ENCODE measurements around the gene COL17A1.

The COL17A1 gene

DNA sequence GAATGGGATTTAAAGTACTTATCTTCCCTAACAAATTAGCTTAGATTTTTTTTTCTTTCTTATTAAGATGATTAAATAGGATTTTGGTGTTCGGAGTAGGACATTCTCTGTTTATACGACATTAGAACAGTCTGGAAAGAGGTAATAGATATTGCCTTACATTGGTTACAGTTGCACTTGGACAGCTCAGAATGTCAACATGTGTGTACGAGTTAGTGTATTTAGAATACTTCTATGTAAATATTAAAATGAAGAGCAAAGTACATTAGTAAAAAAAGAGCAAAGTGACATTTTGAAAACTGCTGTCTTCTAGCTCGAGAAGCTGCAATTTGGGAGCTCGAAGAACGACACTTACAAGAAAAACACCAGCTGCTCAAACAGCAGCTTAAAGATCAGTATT is 67.2 kb downstream of the COL17A1 start:
- H3K79me2 ChIP-seq (ENCODE audit: control insufficient read depth, insufficient read depth, low read length, poor library complexity) = no peaks in the 10 kb centered on the region
- H2BK12ac ChIP-seq (ENCODE audit: low read length) = no peak overlapping the region
- DNase-seq = no peak
- H3K18ac ChIP-seq (ENCODE audit: low read length) = no peak overlapping the region
- H3K14ac ChIP-seq (ENCODE audit: low read length) = no peak overlapping the region
- H4K12ac ChIP-seq (ENCODE audit: low read depth, low read length) = no peak overlapping the region
- H2AFZ ChIP-seq (ENCODE audit: insufficient read depth, low read length, poor library complexity) = no peak overlapping the region
- no peaks in the 10 kb centered on the region for H3K79me1 ChIP-seq (ENCODE audit: low read length)
- H4K8ac ChIP-seq (ENCODE audit: low read depth, low read length) = no peak overlapping the region
- no peak overlapping the region for H2AK5ac ChIP-seq (ENCODE audit: low read length)
- no peaks in the 10 kb centered on the region for H3K4me1 ChIP-seq (ENCODE audit: control insufficient read depth in 1 of 2, insufficient read depth in 2 of 2, low read length in 2 of 2)
- no peak overlapping the region for H3K4ac ChIP-seq (ENCODE audit: low read depth, low read length)
- H3K4me3 ChIP-seq (ENCODE audit: low read depth, low read length) = no peak overlapping the region
- no peak overlapping the region for H3K4me2 ChIP-seq (ENCODE audit: low read length)
- no peak overlapping the region for H2BK120ac ChIP-seq (ENCODE audit: insufficient read depth, low read length, poor library complexity)
- H3K36me3 ChIP-seq (ENCODE audit: control insufficient read depth in 1 of 2, insufficient read depth in 2 of 2, low read length in 2 of 2) = peaks cover 7 to 21% of the 10 kb centered on the region in 2 experiments
- H3K23ac ChIP-seq (ENCODE audit: low read length) = no peak overlapping the region
- H2BK5ac ChIP-seq (ENCODE audit: low read depth, low read length, poor library complexity) = no peak overlapping the region
- WGBS (ENCODE audit: extremely low coverage, insufficient coverage, insufficient read length) = no CpG with 5 or more reads among the region's 6 CpGs
- H3K9me3 ChIP-seq (ENCODE audit: insufficient read depth, low read depth, low read length) = no peaks in the 10 kb centered on the region
- no peak overlapping the region for H4K91ac ChIP-seq (ENCODE audit: low read depth, low read length)
- H3K27me3 ChIP-seq (ENCODE audit: insufficient read depth, low read length) = no peaks in the 10 kb centered on the region
- H3K27ac ChIP-seq (ENCODE audit: low read depth, low read length) = no peak overlapping the region
- no peak overlapping the region for H3K9ac ChIP-seq (ENCODE audit: low read length)

DNA sequence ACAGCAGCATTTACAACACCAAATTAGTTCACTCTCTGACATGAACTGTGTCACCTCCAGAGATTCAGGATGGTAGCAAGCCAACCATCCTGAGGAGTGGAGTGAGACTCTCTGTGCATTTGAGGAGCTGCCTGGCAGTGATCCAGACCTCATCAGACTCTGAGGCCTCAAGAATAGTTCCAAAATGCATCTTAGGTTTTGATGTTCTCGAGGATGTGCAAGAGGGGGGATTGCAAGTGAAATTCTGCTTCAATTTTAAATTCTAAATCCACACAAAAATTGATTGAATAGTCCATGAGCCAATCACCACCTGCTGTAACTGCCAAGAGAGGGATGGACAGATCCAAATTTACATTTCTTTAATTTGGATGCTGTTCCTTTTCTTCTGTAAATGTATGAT is 69.0 kb downstream of the COL17A1 start:
- Histone ChIP-seq H2AFZ (ENCODE audit: insufficient read depth, low read length, poor library complexity) (no peak overlapping the region), H3K9me3 (ENCODE audit: insufficient read depth, low read depth, low read length) (no peaks in the 10 kb centered on the region), H3K4ac (ENCODE audit: low read depth, low read length) (no peak overlapping the region), H2BK5ac (ENCODE audit: low read depth, low read length, poor library complexity) (no peak overlapping the region), H4K12ac (ENCODE audit: low read depth, low read length) (no peak overlapping the region), H4K91ac (ENCODE audit: low read depth, low read length) (no peak overlapping the region), H3K4me2 (ENCODE audit: low read length) (no peak overlapping the region), H2AK5ac (ENCODE audit: low read length) (no peak overlapping the region), H2BK120ac (ENCODE audit: insufficient read depth, low read length, poor library complexity) (no peak overlapping the region), H3K27me3 (ENCODE audit: insufficient read depth, low read length) (no peaks in the 10 kb centered on the region), H3K4me1 (ENCODE audit: control insufficient read depth in 1 of 2, insufficient read depth in 2 of 2, low read length in 2 of 2) (no peaks in the 10 kb centered on the region), H3K79me2 (ENCODE audit: control insufficient read depth, insufficient read depth, low read length, poor library complexity) (no peaks in the 10 kb centered on the region), H4K8ac (ENCODE audit: low read depth, low read length) (no peak overlapping the region), H3K18ac (ENCODE audit: low read length) (no peak overlapping the region), H3K36me3 (ENCODE audit: control insufficient read depth in 1 of 2, insufficient read depth in 2 of 2, low read length in 2 of 2) (peaks cover 7 to 19% of the 10 kb centered on the region in 2 experiments), H3K14ac (ENCODE audit: low read length) (no peak overlapping the region), H3K27ac (ENCODE audit: low read depth, low read length) (no peak overlapping the region), H2BK12ac (ENCODE audit: low read length) (no peak overlapping the region), H3K23ac (ENCODE audit: low read length) (no peak overlapping the region), H3K4me3 (ENCODE audit: low read depth, low read length) (no peak overlapping the region), H3K9ac (ENCODE audit: low read length) (no peak overlapping the region), H3K79me1 (ENCODE audit: low read length) (no peaks in the 10 kb centered on the region)
- WGBS (ENCODE audit: extremely low coverage, insufficient coverage, insufficient read length) = no CpG with 5 or more reads among the region's 1 CpG
- DNase-seq = no peak

- no peak overlapping the region for H2BK5ac ChIP-seq (ENCODE audit: low read depth, low read length, poor library complexity)
- no peak overlapping the region for H4K91ac ChIP-seq (ENCODE audit: low read depth, low read length)
- H4K8ac ChIP-seq (ENCODE audit: low read depth, low read length) = no peak overlapping the region
- no peak overlapping the region for H2AFZ ChIP-seq (ENCODE audit: insufficient read depth, low read length, poor library complexity)
- H3K14ac ChIP-seq (ENCODE audit: low read length) = no peak overlapping the region
- no CpG with 5 or more reads among the region's 2 CpGs for WGBS (ENCODE audit: extremely low coverage, insufficient coverage, insufficient read length)
- no peak overlapping the region for H3K18ac ChIP-seq (ENCODE audit: low read length)
- H3K4me3 ChIP-seq (ENCODE audit: low read depth, low read length) = no peak overlapping the region
- no peak overlapping the region for H3K27ac ChIP-seq (ENCODE audit: low read depth, low read length)
- no peaks in the 10 kb centered on the region for H3K9me3 ChIP-seq (ENCODE audit: insufficient read depth, low read depth, low read length)
- H3K4me2 ChIP-seq (ENCODE audit: low read length) = no peak overlapping the region
- H4K12ac ChIP-seq (ENCODE audit: low read depth, low read length) = no peak overlapping the region
- no peaks in the 10 kb centered on the region for H3K79me2 ChIP-seq (ENCODE audit: control insufficient read depth, insufficient read depth, low read length, poor library complexity)
- no peaks in the 10 kb centered on the region for H3K27me3 ChIP-seq (ENCODE audit: insufficient read depth, low read length)
- no peak overlapping the region for H3K9ac ChIP-seq (ENCODE audit: low read length)
- no peak for DNase-seq
- no peak overlapping the region for H3K23ac ChIP-seq (ENCODE audit: low read length)
- H3K36me3 ChIP-seq (ENCODE audit: control insufficient read depth in 1 of 2, insufficient read depth in 2 of 2, low read length in 2 of 2) = peaks cover 2 to 8% of the 10 kb centered on the region in 2 experiments
- H2BK12ac ChIP-seq (ENCODE audit: low read length) = no peak overlapping the region
- H2BK120ac ChIP-seq (ENCODE audit: insufficient read depth, low read length, poor library complexity) = no peak overlapping the region
- H3K4ac ChIP-seq (ENCODE audit: low read depth, low read length) = no peak overlapping the region
- H2AK5ac ChIP-seq (ENCODE audit: low read length) = no peak overlapping the region
- H3K79me1 ChIP-seq (ENCODE audit: low read length) = no peaks in the 10 kb centered on the region
- no peaks in the 10 kb centered on the region for H3K4me1 ChIP-seq (ENCODE audit: control insufficient read depth in 1 of 2, insufficient read depth in 2 of 2, low read length in 2 of 2)
Measured at GRCh38 chr10:104014176-104014575, 71.5 kb downstream of the COL17A1 start.

- H3K4me3 ChIP-seq (ENCODE audit: low read depth, low read length) = no peak overlapping the region
- H2BK120ac ChIP-seq (ENCODE audit: insufficient read depth, low read length, poor library complexity) = no peak overlapping the region
- H3K79me1 ChIP-seq (ENCODE audit: low read length) = no peaks in the 10 kb centered on the region
- H3K27ac ChIP-seq (ENCODE audit: low read depth, low read length) = no peak overlapping the region
- no CpG with 5 or more reads among the region's 4 CpGs for WGBS (ENCODE audit: extremely low coverage, insufficient coverage, insufficient read length)
- peaks cover 2 to 6% of the 10 kb centered on the region in 2 experiments for H3K36me3 ChIP-seq (ENCODE audit: control insufficient read depth in 1 of 2, insufficient read depth in 2 of 2, low read length in 2 of 2)
- no peak overlapping the region for H2BK5ac ChIP-seq (ENCODE audit: low read depth, low read length, poor library complexity)
- H3K27me3 ChIP-seq (ENCODE audit: insufficient read depth, low read length) = no peaks in the 10 kb centered on the region
- no peaks in the 10 kb centered on the region for H3K4me1 ChIP-seq (ENCODE audit: control insufficient read depth in 1 of 2, insufficient read depth in 2 of 2, low read length in 2 of 2)
- H3K4me2 ChIP-seq (ENCODE audit: low read length) = no peak overlapping the region
- no peak overlapping the region for H4K12ac ChIP-seq (ENCODE audit: low read depth, low read length)
- no peaks in the 10 kb centered on the region for H3K9me3 ChIP-seq (ENCODE audit: insufficient read depth, low read depth, low read length)
- H2AK5ac ChIP-seq (ENCODE audit: low read length) = no peak overlapping the region
- no peak overlapping the region for H3K18ac ChIP-seq (ENCODE audit: low read length)
- no peak overlapping the region for H4K8ac ChIP-seq (ENCODE audit: low read depth, low read length)
- H2AFZ ChIP-seq (ENCODE audit: insufficient read depth, low read length, poor library complexity) = no peak overlapping the region
- no peak overlapping the region for H2BK12ac ChIP-seq (ENCODE audit: low read length)
- DNase-seq = no peak
- no peak overlapping the region for H4K91ac ChIP-seq (ENCODE audit: low read depth, low read length)
- no peaks in the 10 kb centered on the region for H3K79me2 ChIP-seq (ENCODE audit: control insufficient read depth, insufficient read depth, low read length, poor library complexity)
- no peak overlapping the region for H3K14ac ChIP-seq (ENCODE audit: low read length)
- H3K4ac ChIP-seq (ENCODE audit: low read depth, low read length) = no peak overlapping the region
- H3K9ac ChIP-seq (ENCODE audit: low read length) = no peak overlapping the region
- H3K23ac ChIP-seq (ENCODE audit: low read length) = no peak overlapping the region
Measured at GRCh38 chr10:104013489-104013888, 72.2 kb downstream of the COL17A1 start.
